MCF 10A (cell line): ENCODE data around the gene MREG. TPM values are rescaled to one million over a fixed set of nuclear protein-coding genes. Genes with fewer than 3 reads are reported as not detected.

Experiments
- Bru-seq: library from RNA; stranded (reverse); fragments of 400-500 nt; gene quantifications from one replicate; lab custom pipeline; 2021; lab: Mats Ljungman, UMichigan
- BruChase-seq, 2 experiments: library from RNA; stranded (reverse); fragments of 400-500 nt; gene quantifications; one replicate each; lab custom pipeline; 2021; lab: Mats Ljungman, UMichigan
- BruUV-seq: library from RNA; stranded (reverse); fragments of 400-500 nt; replicated peaks from 2 replicates; lab custom pipeline; 2021; lab: Mats Ljungman, UMichigan
- CTCF ChIA-PET: fragments of 300-600 bp; sonication (Branson Sonifier 250); formaldehyde crosslinking; extraction: SDS; loops from one replicate; lab custom pipeline; 2021; ENCODE audit warnings: antibody characterized with exemption, inconsistent platforms; lab: Yijun Ruan, JAX
- POLR2A ChIA-PET: fragments of 300-600, 350-650 bp; sonication (Branson Sonifier 250); formaldehyde crosslinking; extraction: SDS; loops from one replicate; lab custom pipeline; 2020; ENCODE audit warnings: antibody characterized with exemption, inconsistent platforms; lab: Yijun Ruan, JAX
- DNase-seq: peaks from one replicate; pipeline ENCODE4 v3.0.0-alpha.2; 2018; ENCODE audit not compliant: unreplicated experiment
- H3K27ac Mint-ChIP-seq: one replicate; pipeline ENCODE4 v1.8.0; 2022; ENCODE audit warnings: mild to moderate bottlenecking, low read depth, mixed read lengths; ENCODE audit not compliant: unreplicated experiment
- H3K27me3 Mint-ChIP-seq: one replicate; pipeline ENCODE4 v1.8.0; 2022; ENCODE audit warnings: mixed read lengths; ENCODE audit not compliant: insufficient read depth, unreplicated experiment
- H3K36me3 Mint-ChIP-seq: one replicate; pipeline ENCODE4 v1.8.0; 2022; ENCODE audit warnings: mild to moderate bottlenecking, moderate library complexity, mixed read lengths; ENCODE audit not compliant: insufficient read depth, unreplicated experiment
- H3K4me1 Mint-ChIP-seq: one replicate; pipeline ENCODE4 v1.8.0; 2022; ENCODE audit warnings: mixed read lengths; ENCODE audit not compliant: insufficient read depth, unreplicated experiment
- H3K4me3 Mint-ChIP-seq: one replicate; pipeline ENCODE4 v1.8.0; 2022; ENCODE audit warnings: mild to moderate bottlenecking, moderate library complexity, mixed read lengths; ENCODE audit not compliant: unreplicated experiment
- H3K9me3 Mint-ChIP-seq: one replicate; pipeline ENCODE4 v1.8.0; 2022; ENCODE audit warnings: mixed read lengths; ENCODE audit not compliant: unreplicated experiment
- CTCF ChIP-seq: fragments of 200-600 bp; IDR thresholded peaks from one replicate; pipeline ENCODE4 v1.8.0; 2022; ENCODE audit warnings: antibody characterized with exemption, mild to moderate bottlenecking; ENCODE audit not compliant: unreplicated experiment
- intact Hi-C: fragments of 100-400 bp; cut with micrococcal nuclease; formaldehyde crosslinking; loops from 2 replicates; pipeline ENCODE4 v1.14.1; 2022
- long read RNA-seq: library from polyadenylated mRNA; stranded (forward); transcript quantifications from one replicate; pipeline ENCODE4 v2.0.0, GENCODE V29; 2022
- total RNA-seq: library from RNA; stranded (reverse); gene quantifications from 2 replicates; pipeline ENCODE4 v1.2.3, GENCODE V29; 2022

The MREG gene
- total RNA-seq (6.8 and 10.4 TPM in 2 replicates), Bru-seq, nascent RNA (percentile 60 among the genes with signal in this experiment), BruChase-seq, experiment 1, labeled RNA remaining after a 6-hour chase (percentile 60 among the genes with signal in this experiment), BruChase-seq, experiment 2, labeled RNA remaining after a 2-hour chase (percentile 59 among the genes with signal in this experiment)
- long read RNA-seq, partial matches to known transcripts, result 0 of 5 reads
- long read RNA-seq, other reads (novel, unspliced or antisense), result 3 of 5 reads

DNA sequence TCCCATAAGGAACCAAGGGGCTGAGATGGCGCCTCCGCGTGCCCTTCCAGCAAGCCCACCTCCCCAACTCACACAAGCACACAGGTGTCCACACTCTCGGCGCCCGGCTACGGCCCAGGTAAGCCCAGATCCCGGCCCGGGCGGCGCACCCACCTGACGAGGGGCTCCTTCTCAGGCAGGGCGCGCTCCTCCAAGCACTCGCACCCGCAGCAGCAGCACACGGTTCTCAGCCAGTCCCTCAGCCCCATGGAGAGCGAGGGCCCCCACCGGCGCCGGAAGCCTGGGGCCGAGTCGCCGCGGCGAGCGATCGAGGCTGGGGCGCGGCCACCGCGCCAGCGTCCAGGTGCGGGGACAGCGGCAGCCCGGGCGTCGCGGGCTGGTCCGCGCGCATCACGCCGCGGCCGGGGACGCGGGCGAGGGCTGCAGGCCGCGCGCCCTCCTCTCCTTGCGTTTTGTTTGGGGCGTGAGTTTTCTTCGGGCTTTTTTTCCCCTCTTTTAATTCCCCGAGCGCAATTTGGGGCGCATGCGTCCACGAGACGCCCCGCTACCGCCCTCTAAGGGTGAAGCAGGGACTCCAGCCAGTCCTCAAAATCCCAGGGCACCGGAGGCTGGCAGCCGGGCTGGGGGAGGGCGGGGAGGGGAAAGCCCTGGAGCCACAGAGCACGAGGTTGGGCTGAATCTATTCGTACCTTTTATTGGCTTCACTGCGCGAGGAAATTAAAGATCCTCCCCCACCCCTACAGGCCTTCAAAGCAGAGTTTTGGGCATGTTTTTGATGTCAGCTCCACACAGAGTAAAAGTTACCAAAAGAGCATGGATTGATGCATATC lies at the start of gene MREG:
Gene MREG (minus strand): TSS at position 472 of the 830 bp plus-strand sequence. CDS start 224 bp downstream, at position 248.
- POLR2A ChIA-PET, result interaction anchor here (0.6 to 2.0 kb wide), 7 partner anchors 8 to 96 kb away, joined by 3 to 8 read pairs (median 4); partner anchors contain the start of genes PECR, TMEM169 and XRCC5
- Mint-ChIP-seq H3K4me3 (peak within 1 kb of the TSS; percentile 82), H3K36me3 (no peaks in the 10 kb centered on the region), H3K27me3 (no peaks in the 10 kb centered on the region), H3K27ac (peak within 1 kb of the TSS; percentile 84), H3K9me3 (no peaks in the 10 kb centered on the region), H3K4me1 (peaks cover 31% of the 10 kb centered on the region)
- CTCF ChIA-PET, result interaction anchor here (0.6 to 5.7 kb wide), 17 partner anchors 10 to 919 kb away, joined by 3 to 41 read pairs (median 4); no protein-coding TSS in a partner anchor
- peak; percentile 52 for TF ChIP-seq CTCF
- BruUV-seq, result no TSS peak
- intact Hi-C loops, result loop anchor here (2.0 to 5.0 kb wide), 2 partner anchors 41 to 62 kb away; no protein-coding TSS in a partner anchor
- DNase-seq, result peak; percentile 89

GRCh38 chr2:216059233-216059834 lies 46.0 kb upstream of the MREG start:
- intact Hi-C loops, result no loop called here
- no peaks in the 10 kb centered on the region for H3K9me3 Mint-ChIP-seq
- no TSS peak for BruUV-seq
- TF ChIP-seq CTCF, result peak; percentile 11
- POLR2A ChIA-PET, result interaction anchor here (0.6 kb wide), 1 partner anchor 1989 kb away, joined by 3 read pairs; no protein-coding TSS in a partner anchor
- no peak for DNase-seq
- no peak overlapping the region for H3K4me3 Mint-ChIP-seq
- H3K4me1 Mint-ChIP-seq, result peaks cover 5% of the 10 kb centered on the region
- H3K36me3 Mint-ChIP-seq, result peaks cover 14% of the 10 kb centered on the region
- CTCF ChIA-PET, result interaction anchor here (0.6 to 2.8 kb wide), 6 partner anchors 10 to 36 kb away, joined by 3 to 23 read pairs (median 4); no protein-coding TSS in a partner anchor
- H3K27ac Mint-ChIP-seq, result no peak overlapping the region
- no peaks in the 10 kb centered on the region for H3K27me3 Mint-ChIP-seq

DNA sequence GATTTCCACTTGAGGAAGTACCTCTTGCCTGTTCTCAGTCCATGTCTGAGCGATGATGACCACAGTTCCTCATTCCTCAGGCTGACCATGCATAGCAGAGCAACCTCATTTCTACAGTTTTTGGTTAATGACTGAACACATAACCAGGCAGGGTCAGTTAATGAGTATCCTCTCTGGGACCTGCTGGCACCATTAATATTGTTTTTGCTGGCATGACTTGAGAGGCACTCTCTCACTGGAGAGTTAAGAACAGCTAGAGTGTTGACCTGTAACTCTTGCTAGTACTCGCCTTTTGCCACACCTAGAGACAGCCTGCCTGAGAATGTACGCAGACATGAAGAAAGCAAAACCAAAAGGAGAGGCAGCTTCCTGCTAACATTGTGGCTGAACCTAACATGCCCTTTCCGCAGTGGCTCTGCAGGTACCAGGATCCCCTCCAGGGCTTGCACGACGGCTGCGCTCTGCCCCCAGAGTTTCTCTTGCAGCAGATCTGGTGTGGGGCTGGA lies 44.4 kb upstream of the MREG start:
- Mint-ChIP-seq H3K27me3 (no peaks in the 10 kb centered on the region), H3K27ac (peak overlapping the region; percentile 28), H3K4me1 (peaks cover 5% of the 10 kb centered on the region), H3K36me3 (peaks cover 14% of the 10 kb centered on the region), H3K9me3 (no peaks in the 10 kb centered on the region), H3K4me3 (no peak overlapping the region)
- no peak for TF ChIP-seq CTCF
- ChIA-PET POLR2A (interaction anchor here (0.6 kb wide), 1 partner anchor 839 kb away, joined by 3 read pairs; no protein-coding TSS in a partner anchor), CTCF (interaction anchor here (1.4 to 2.8 kb wide), 2 partner anchors 24 to 35 kb away, joined by 5 to 23 read pairs; no protein-coding TSS in a partner anchor)
- intact Hi-C loops, result no loop called here
- no peak for DNase-seq
- no TSS peak for BruUV-seq
